Chondrocyte (in vitro differentiated cells): Measurements from ENCODE around the gene SIRT7. TPM values are rescaled to one million over a fixed set of nuclear protein-coding genes. Genes with fewer than 3 reads are reported as not detected.

ENCODE experiments used
- DNase-seq: peaks from one replicate; pipeline ENCODE4 v3.0.0; 2021; ENCODE audit warnings: mixed read lengths, low spot score
- H3K27ac Mint-ChIP-seq: one replicate; pipeline ENCODE4 v1.8.0; 2021; ENCODE audit warnings: mild to moderate bottlenecking, moderate library complexity, mixed read lengths; ENCODE audit not compliant: unreplicated experiment
- H3K27me3 Mint-ChIP-seq: 2 replicates; pipeline ENCODE4 v1.8.0; 2021; ENCODE audit warnings: low read depth, mixed read lengths
- H3K36me3 Mint-ChIP-seq: 2 replicates; pipeline ENCODE4 v1.8.0; 2021; ENCODE audit warnings: low read depth, mixed read lengths
- H3K4me1 Mint-ChIP-seq: 2 replicates; pipeline ENCODE4 v1.8.0; 2021; ENCODE audit warnings: low read depth, mild to moderate bottlenecking, mixed read lengths
- H3K4me3 Mint-ChIP-seq: one replicate; pipeline ENCODE4 v1.8.0; 2021; ENCODE audit warnings: mild to moderate bottlenecking, moderate library complexity, mixed read lengths; ENCODE audit not compliant: unreplicated experiment
- H3K9me3 Mint-ChIP-seq: 2 replicates; pipeline ENCODE4 v1.8.0; 2021; ENCODE audit warnings: low read depth, mixed read lengths
- total RNA-seq: library from RNA; stranded (reverse); gene quantifications from 3 replicates; pipeline ENCODE4 v1.2.1, GENCODE V29; 2021
- TF ChIP-seq, protein P1 (sequence below): fragments of 200-600 bp; sonication (generic); IDR thresholded peaks from 2 replicates; pipeline ENCODE4 v1.5.0; 2021; ENCODE audit warnings: antibody characterized with exemption, mild to moderate bottlenecking, moderate library complexity

The SIRT7 gene
- total RNA-seq, 1 donor from 2014 or later, result 15.8 TPM

DNA sequence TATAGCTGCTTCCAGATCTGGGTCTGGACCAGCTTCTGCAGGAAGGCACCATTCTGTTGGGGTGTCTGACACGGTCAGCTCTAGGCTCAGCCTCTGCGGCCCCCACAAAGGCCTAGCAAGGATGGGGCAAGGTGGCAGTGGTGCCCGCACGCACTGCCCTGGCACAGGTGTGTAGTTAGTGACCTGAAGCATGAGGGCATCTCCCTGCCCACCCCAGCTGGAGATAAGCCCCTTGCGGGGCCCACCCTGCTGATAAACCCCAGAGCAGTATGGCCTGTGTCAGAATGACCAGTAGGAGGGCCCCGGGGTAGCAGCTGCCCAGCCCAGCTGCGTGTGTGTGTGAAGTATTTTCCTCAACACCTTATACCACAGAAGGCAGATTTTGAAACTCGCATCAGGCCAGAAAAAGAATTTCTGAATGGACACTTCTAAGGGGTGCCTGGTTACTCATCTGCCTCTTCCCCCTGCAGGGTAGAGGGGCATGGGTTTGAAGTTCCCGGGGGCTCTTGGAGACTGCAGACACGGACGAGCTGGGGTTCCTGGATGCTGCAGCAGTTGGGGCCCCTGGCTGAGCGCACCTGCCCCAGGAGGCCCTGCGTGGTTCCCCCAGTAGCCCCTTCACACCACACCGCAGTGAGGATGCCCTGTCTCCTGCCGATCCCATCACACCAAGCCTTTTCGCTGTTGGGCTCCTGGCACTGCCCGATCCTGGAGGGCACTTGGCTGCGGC, 51.4 kb downstream of the SIRT7 start:
- no peaks in the 10 kb centered on the region for H3K9me3 Mint-ChIP-seq
- TF ChIP-seq, protein P1, sequence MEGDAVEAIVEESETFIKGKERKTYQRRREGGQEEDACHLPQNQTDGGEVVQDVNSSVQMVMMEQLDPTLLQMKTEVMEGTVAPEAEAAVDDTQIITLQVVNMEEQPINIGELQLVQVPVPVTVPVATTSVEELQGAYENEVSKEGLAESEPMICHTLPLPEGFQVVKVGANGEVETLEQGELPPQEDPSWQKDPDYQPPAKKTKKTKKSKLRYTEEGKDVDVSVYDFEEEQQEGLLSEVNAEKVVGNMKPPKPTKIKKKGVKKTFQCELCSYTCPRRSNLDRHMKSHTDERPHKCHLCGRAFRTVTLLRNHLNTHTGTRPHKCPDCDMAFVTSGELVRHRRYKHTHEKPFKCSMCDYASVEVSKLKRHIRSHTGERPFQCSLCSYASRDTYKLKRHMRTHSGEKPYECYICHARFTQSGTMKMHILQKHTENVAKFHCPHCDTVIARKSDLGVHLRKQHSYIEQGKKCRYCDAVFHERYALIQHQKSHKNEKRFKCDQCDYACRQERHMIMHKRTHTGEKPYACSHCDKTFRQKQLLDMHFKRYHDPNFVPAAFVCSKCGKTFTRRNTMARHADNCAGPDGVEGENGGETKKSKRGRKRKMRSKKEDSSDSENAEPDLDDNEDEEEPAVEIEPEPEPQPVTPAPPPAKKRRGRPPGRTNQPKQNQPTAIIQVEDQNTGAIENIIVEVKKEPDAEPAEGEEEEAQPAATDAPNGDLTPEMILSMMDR, result no peak
- no peaks in the 10 kb centered on the region for H3K27me3 Mint-ChIP-seq
- H3K4me3 Mint-ChIP-seq, result no peak overlapping the region
- peak overlapping the region; percentile 94 for H3K27ac Mint-ChIP-seq
- H3K36me3 Mint-ChIP-seq, result peaks cover 6% of the 10 kb centered on the region
- H3K4me1 Mint-ChIP-seq, result peaks cover 72% of the 10 kb centered on the region
- DNase-seq, result no peak

DNA sequence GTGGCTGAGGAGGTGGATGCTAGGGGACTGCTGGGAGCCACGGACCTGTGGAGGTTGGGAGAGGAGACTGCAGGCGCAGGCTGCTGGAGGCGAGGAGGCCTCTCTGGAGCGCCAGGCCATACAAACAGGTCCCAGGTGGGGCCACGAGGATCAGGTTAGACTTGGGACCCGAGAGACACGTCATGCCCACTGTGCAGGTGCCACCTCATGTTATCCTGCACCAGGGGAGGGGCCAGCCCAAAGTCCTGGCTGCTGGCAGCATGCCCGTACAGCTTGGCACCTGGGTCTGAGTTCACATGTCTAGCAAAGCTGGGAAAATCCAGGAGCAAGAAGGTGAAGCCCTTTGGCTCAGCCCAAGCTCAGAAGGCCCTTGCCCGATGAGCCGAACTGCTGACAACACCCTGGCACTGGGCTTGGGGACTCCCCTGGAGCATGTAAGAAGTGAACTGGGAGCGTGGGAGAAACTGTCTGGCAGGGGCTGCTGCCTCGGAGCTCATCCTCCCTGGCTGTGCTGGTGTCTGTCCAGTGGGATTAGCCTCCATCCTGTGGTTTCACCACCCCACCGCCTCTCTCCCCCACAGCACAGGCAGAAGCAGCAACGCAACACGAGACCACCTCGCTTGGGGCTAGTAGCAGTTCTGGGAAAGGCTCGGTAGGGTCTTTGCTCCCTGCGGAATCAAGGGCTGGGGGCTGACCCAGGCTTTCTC, 52.1 kb downstream of the SIRT7 start:
- TF ChIP-seq, protein P1, result no peak
- H3K9me3 Mint-ChIP-seq, result no peaks in the 10 kb centered on the region
- no peaks in the 10 kb centered on the region for H3K27me3 Mint-ChIP-seq
- H3K36me3 Mint-ChIP-seq, result peaks cover 6% of the 10 kb centered on the region
- H3K27ac Mint-ChIP-seq, result peak overlapping the region; percentile 74
- peaks cover 75% of the 10 kb centered on the region for H3K4me1 Mint-ChIP-seq
- DNase-seq, result no peak
- no peak overlapping the region for H3K4me3 Mint-ChIP-seq

DNA sequence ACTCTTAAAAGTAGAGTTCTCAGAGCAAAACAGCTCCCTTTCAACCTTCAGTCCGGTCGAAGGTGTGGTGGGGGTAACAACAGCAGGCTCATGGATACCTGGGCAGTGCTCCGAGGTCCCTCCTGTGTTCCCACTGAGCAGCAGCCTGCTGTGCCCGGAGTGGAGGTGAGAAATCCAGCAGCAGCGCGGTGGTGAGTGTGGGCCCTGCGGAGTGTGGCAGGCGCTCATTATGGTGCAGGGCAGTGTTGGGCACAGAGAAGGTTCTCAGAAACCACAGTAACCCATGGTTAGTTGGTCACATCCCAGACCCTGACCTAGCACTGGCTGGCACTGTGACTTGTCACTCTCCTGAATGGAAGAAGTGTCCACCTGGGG, 52.6 kb downstream of the SIRT7 start:
- TF ChIP-seq, protein P1, result no peak
- Mint-ChIP-seq H3K9me3 (no peaks in the 10 kb centered on the region), H3K27me3 (no peaks in the 10 kb centered on the region), H3K4me1 (peaks cover 75% of the 10 kb centered on the region), H3K4me3 (no peak overlapping the region), H3K36me3 (peaks cover 6% of the 10 kb centered on the region), H3K27ac (peak overlapping the region; percentile 74)
- no peak for DNase-seq

DNA sequence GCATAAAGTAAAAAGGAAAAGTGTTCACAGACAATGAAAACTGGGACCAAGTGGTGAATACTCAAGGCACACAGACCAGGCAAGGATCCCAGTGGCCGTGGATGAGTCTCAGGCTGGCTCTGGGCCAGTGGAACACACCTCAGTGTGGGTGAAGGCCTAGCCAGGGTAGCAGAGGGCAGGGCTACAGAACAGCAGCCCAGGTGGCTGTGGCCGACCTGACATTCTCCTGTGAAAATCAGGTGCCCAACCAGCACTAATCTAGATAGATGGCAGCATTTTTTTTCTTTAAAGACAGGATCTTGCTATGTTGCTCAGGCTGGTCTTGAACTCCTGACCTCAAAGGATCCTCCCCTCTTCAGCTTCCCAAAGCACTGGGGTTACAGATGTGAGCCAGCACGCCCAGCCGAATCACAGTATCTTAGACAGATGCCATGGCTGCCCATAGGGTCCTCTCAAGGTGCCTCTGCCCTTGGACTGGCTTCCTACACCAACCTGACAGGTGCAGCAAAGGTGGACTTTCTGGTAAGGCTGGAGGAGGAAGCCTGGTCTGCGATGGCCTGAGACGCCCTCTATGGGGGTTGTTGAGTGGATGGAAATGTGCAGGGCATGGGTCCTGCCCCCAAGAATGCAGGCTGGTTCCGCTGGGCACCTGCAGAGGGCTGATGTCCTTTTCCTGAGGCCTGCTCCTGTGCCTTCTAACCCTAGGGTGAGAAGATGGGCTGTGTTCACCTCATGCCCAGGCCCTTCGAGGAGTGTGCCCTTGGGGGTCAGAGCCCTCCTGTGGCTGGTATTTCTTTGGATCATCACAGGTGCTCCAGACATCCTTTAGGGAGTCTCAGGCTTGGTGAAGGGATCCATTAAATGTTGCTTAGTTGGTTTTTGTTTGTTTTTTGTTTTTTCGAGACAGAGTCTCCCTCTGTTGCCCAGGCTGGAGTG, 53.9 kb downstream of the SIRT7 start:
- DNase-seq, result no peak
- TF ChIP-seq, protein P1, result no peak
- Mint-ChIP-seq H3K27me3 (no peaks in the 10 kb centered on the region), H3K27ac (peak overlapping the region; percentile 91), H3K36me3 (peaks cover 7% of the 10 kb centered on the region), H3K4me3 (no peak overlapping the region), H3K9me3 (no peaks in the 10 kb centered on the region), H3K4me1 (peaks cover 71% of the 10 kb centered on the region)

DNA sequence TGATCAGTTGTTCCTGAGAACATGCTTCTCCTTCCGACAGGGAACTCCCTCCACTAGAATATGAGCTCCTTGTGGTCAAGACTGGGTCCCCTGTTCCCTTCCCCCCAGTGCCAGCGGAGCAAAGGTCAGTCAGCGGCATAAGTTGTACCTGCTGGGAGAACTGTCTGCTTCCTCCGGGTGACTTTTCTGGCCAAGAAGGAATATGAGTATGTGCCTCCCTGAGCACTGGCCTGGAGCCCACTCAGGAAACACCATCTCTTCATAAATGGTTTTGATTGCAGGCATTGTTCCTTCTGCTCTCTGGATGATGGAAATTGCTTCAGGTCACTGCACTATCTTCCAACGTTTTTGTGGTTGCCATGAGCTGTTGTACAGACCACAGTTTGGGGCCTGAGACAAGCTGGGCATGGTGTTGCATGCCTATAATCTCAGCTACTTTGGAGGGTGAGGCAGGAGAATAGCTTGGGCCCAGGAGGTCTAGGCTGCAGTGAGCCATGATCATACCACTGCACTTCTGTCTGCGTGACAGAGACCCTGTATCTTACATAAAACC, 54.8 kb downstream of the SIRT7 start:
- no peak for DNase-seq
- no peaks in the 10 kb centered on the region for H3K9me3 Mint-ChIP-seq
- TF ChIP-seq, protein P1, result no peak
- H3K36me3 Mint-ChIP-seq, result peaks cover 7% of the 10 kb centered on the region
- peaks cover 71% of the 10 kb centered on the region for H3K4me1 Mint-ChIP-seq
- H3K4me3 Mint-ChIP-seq, result peak overlapping the region; percentile 67
- H3K27ac Mint-ChIP-seq, result peak overlapping the region; percentile 91
- no peaks in the 10 kb centered on the region for H3K27me3 Mint-ChIP-seq
